Right lobe of liver (tissue), 4 donors: Measurements from ENCODE around the gene HIC1.

Experiments used
- POLR2A ChIP-seq: fragments of 450-650 bp; IDR thresholded peaks from one replicate; pipeline ENCODE4 v1.6.1; 2017; ENCODE audit warnings: antibody characterized with exemption, mild to moderate bottlenecking
- TF ChIP-seq, protein P1 (sequence below), 4 donors: fragments of 200-600 bp in 3 of 4; fragments of 450-650 bp in 1 of 4; IDR thresholded peaks; one replicate each; pipeline versions ENCODE4 v1.5.1 to v1.8.0; 2016 to 2022; ENCODE audit warnings: antibody characterized with exemption in 4 of 4, mild to moderate bottlenecking in 2 of 4
- donor health status: DM: no; HTN: no; CAD: no.
- donor health status: DM: no; HTN: no; CAD: no.
- donor health status: DM: no; HTN: yes; CAD: no.

DNA sequence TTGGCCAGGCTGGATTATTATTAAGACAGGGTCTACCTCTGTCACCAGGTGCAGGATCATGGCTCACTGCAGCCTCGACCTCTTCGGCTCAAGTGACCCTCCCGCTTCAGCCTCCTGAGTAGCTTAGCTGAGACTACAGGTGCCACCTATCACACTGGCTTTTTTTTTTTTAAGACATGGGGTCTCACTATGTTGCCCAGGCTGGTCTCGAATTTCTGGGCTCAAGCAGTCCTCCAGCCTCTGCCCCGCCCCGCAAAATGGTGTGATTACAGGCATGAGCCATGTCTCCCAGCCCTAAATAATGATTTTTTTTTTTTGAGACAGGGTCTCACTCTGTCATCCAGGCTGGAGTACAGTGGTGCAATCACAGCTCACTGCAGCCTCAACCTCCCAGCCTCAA, 7.3 kb upstream of the HIC1 start:
- TF ChIP-seq, protein P1, sequence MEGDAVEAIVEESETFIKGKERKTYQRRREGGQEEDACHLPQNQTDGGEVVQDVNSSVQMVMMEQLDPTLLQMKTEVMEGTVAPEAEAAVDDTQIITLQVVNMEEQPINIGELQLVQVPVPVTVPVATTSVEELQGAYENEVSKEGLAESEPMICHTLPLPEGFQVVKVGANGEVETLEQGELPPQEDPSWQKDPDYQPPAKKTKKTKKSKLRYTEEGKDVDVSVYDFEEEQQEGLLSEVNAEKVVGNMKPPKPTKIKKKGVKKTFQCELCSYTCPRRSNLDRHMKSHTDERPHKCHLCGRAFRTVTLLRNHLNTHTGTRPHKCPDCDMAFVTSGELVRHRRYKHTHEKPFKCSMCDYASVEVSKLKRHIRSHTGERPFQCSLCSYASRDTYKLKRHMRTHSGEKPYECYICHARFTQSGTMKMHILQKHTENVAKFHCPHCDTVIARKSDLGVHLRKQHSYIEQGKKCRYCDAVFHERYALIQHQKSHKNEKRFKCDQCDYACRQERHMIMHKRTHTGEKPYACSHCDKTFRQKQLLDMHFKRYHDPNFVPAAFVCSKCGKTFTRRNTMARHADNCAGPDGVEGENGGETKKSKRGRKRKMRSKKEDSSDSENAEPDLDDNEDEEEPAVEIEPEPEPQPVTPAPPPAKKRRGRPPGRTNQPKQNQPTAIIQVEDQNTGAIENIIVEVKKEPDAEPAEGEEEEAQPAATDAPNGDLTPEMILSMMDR (IDR thresholded peaks at IDR 0.05) = no peak
- TF ChIP-seq POLR2A = no peak
